Epithelial cell of proximal tubule (primary cell): Measurements from ENCODE around the gene ACP5. TPM values are rescaled to one million over a fixed set of nuclear protein-coding genes. Genes with fewer than 3 reads are reported as not detected.
"Not testable (repeated sequence)": the region's sequence is repeated elsewhere in the genome, so short reads cannot be mapped to it uniquely, and the experiment has no call there.

Source experiments
- DNase-seq: peaks from one replicate; pipeline ENCODE4 v3.0.0-alpha.2; 2011; ENCODE audit warnings: low read depth
- H3K4me3 ChIP-seq: 2 replicates; pipeline ENCODE4 v1.5.1; 2011; ENCODE audit warnings: low read depth, mild to moderate bottlenecking, low read length
- total RNA-seq: library from RNA; depleted of rRNA; stranded (reverse); fragments of >200 nt; gene quantifications from 2 replicates; pipeline ENCODE4 v1.2.3, GENCODE V29; 2015
- TF ChIP-seq, protein P1 (sequence below): conservative IDR thresholded peaks from 2 replicates; pipeline ENCODE4 v1.5.1; 2012; ENCODE audit warnings: low read depth, mild to moderate bottlenecking, low read length

Gene ACP5
- total RNA-seq, 1 donor from 2014 or later: 4.4 TPM

GRCh38 chr19:11578258-11579142 is 1.1 kb upstream of the ACP5 start:
- TF ChIP-seq, protein P1, sequence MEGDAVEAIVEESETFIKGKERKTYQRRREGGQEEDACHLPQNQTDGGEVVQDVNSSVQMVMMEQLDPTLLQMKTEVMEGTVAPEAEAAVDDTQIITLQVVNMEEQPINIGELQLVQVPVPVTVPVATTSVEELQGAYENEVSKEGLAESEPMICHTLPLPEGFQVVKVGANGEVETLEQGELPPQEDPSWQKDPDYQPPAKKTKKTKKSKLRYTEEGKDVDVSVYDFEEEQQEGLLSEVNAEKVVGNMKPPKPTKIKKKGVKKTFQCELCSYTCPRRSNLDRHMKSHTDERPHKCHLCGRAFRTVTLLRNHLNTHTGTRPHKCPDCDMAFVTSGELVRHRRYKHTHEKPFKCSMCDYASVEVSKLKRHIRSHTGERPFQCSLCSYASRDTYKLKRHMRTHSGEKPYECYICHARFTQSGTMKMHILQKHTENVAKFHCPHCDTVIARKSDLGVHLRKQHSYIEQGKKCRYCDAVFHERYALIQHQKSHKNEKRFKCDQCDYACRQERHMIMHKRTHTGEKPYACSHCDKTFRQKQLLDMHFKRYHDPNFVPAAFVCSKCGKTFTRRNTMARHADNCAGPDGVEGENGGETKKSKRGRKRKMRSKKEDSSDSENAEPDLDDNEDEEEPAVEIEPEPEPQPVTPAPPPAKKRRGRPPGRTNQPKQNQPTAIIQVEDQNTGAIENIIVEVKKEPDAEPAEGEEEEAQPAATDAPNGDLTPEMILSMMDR: no peak
- H3K4me3 ChIP-seq: peak overlapping the region; percentile 50
- no peak for DNase-seq

- no peak for DNase-seq
- no peak overlapping the region for H3K4me3 ChIP-seq
- TF ChIP-seq, protein P1: no peak
Measured at GRCh38 chr19:11576227-11576626, 1.2 kb downstream of the ACP5 start.

DNA sequence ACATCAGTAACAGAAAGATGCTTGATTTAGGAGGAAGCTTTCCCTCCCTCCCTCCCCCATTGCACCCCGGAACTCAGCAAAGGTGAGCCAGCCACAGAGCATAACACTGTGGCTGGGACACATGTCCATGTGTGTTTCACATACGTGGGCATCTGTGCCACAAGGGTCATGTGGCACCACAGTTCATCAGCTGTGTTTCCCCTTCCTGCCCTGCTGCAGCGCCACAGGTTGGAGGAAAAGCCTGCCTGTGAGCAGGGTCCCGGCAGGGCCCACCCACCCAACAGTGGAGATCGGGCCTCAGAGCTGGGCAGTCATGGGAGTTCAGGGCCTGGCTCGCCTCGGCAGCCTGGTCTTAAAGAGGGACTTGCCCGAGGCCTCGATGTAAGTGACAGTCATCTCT is 2.8 kb downstream of the ACP5 start:
- TF ChIP-seq, protein P1: no peak
- DNase-seq: no peak
- no peak overlapping the region for H3K4me3 ChIP-seq

GRCh38 chr19:11573763-11574162 is 3.7 kb downstream of the ACP5 start:
- DNase-seq, H3K4me3 ChIP-seq: not testable (repeated sequence)

DNA sequence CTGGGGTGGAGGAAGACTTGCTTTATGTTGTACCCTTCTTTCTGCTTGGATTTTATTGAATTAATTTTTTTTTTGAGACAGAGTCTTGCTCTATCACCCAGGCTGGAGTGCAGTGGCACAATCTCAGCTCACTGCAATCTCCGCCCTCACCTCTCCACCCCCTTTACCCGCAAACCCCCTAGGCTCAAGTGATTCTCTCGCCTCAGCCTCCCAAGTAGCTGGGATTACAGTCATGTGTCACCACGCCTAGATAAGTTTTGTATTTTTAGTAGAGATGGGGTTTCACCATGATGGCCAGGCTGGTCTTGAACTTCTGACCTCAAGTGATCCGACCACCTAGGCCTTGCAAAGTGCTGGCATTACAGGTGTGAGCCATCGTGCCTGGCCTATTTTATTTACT is 4.1 kb downstream of the ACP5 start:
- not testable (repeated sequence) for DNase-seq, H3K4me3 ChIP-seq

DNA sequence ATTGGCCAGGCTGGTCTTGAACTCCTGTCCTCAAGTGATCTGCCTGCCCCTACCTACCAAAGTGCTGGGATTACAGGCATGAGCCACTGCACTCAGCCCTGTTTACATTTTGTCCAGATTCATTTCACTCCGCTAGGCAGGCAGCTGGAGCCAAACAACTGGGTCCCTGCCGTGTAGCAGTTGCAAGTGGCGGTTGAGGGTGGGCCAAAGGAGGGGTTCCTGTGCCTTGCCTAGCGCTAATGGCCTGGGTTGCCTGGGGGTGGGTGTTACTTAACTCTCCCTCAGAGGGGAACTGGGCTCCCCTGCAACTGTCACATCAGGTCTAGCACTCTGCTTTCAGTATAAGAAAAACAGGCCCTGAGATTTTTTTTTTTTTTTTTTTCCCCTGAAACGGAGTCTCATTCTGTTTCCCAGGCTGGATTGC is 7.4 kb downstream of the ACP5 start:
- TF ChIP-seq, protein P1: no peak
- DNase-seq: no peak
- no peak overlapping the region for H3K4me3 ChIP-seq

DNA sequence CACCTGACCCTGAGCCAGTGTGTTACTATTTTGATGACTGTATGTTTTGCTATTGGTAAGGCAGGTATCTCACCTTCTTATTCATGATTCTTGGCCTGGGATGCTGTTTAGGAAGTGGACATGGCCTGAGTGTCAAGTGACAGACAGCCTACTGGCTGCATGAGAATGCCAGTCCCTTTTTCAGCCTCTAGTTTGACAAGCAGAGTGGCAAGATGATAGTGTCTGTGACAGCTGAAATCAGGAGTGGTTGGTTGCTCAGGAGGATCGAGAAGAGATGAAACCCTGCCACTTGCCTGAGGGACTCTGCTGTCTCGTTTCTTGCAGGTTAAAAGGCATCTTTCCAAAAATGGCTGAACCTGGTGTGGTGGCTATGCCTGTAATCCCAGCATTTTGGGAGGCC is 11.3 kb downstream of the ACP5 start:
- H3K4me3 ChIP-seq: no peak overlapping the region
- DNase-seq: no peak

DNA sequence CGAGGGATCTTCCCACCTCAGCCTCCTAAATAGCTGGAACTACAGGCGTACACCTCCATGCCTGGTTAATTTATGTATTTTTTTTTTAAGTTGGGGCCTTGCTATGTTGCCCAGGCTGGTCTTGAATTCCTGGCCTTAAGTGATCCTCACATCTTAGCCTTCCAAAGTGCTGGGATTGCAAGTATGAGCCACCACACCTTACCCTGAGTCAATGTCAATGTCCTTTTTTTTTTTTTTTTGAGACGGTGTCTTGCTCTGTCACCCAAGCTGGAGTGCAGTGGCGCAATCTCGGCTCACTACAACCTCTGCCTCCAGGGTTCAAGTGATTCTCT is 11.8 kb downstream of the ACP5 start:
- DNase-seq, H3K4me3 ChIP-seq: not testable (repeated sequence)

More for the DNA sequence above, 11.3 kb downstream of the ACP5 start:
- TF ChIP-seq, protein P1: no peak

DNA sequence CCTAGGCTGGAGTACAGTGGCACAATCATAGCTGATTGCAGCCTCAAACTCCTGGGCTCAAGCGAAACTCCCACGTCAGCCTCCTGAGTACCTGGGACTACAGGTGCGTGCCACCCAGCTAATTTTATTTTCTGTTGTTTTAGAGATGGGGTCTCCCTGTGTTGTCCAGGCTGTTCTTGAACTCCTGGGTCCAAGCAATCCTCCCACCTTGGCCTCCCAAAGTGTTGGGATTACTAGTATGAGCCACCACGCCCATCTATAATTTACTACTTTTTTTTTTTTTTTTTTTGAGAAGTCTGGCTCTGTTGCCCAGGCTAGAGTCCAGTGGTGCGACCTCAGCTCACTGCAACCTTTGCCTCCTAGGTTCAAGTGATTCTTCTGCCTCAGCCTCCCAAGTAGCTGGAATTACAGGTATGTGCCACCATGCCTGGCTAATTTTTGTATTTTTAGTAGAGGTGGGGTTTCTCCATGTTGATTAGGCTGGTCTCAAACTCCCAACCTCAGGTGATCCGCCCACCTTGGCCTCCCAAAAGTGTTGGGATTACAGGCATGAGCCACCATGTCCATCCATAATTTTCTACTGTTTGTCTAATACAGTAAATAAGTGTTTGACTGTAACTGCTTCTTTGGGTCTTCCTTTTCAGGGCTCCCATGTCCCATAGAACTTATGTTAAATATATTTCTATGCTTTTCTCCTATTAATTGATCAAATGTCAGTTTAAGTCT is 13.2 kb downstream of the ACP5 start:
- H3K4me3 ChIP-seq, DNase-seq: not testable (repeated sequence)
